ENCODE data around the gene CLEC7A. TPM values are rescaled to one million over a fixed set of nuclear protein-coding genes. Genes with fewer than 3 reads are reported as not detected.

Gene CLEC7A
- total RNA-seq, 6 experiments from 2014 or later: not detected

- Mint-ChIP-seq H3K27me3 (ENCODE audit: insufficient read depth) (no peaks in the 10 kb centered on the region; the same call in 1 of the 2 replicates), H3K27ac (peak overlapping the region; percentile 47; the same call in 1 of the 2 replicates), H3K4me1 (ENCODE audit: low read depth) (peaks cover 48% of the 10 kb centered on the region), H3K9me3 (no peaks in the 10 kb centered on the region), H3K4me3 (peak overlapping the region; percentile 71), H3K36me3 (ENCODE audit: low read depth) (no peaks in the 10 kb centered on the region)
- DNase-seq: no peak
- TF ChIP-seq, protein P1, sequence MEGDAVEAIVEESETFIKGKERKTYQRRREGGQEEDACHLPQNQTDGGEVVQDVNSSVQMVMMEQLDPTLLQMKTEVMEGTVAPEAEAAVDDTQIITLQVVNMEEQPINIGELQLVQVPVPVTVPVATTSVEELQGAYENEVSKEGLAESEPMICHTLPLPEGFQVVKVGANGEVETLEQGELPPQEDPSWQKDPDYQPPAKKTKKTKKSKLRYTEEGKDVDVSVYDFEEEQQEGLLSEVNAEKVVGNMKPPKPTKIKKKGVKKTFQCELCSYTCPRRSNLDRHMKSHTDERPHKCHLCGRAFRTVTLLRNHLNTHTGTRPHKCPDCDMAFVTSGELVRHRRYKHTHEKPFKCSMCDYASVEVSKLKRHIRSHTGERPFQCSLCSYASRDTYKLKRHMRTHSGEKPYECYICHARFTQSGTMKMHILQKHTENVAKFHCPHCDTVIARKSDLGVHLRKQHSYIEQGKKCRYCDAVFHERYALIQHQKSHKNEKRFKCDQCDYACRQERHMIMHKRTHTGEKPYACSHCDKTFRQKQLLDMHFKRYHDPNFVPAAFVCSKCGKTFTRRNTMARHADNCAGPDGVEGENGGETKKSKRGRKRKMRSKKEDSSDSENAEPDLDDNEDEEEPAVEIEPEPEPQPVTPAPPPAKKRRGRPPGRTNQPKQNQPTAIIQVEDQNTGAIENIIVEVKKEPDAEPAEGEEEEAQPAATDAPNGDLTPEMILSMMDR (IDR thresholded peaks at IDR 0.05): no peak
Measured at GRCh38 chr12:10097521-10097920, 32.5 kb downstream of the CLEC7A start.

GRCh38 chr12:10095971-10096370 lies 34.0 kb downstream of the CLEC7A start:
- no peak for DNase-seq
- Mint-ChIP-seq H3K27me3 (ENCODE audit: insufficient read depth) (no peaks in the 10 kb centered on the region), H3K9me3 (no peaks in the 10 kb centered on the region), H3K27ac (no peak overlapping the region), H3K36me3 (ENCODE audit: low read depth) (no peaks in the 10 kb centered on the region), H3K4me3 (no peak overlapping the region), H3K4me1 (ENCODE audit: low read depth) (peaks cover 39% of the 10 kb centered on the region)
- TF ChIP-seq, protein P1 (IDR thresholded peaks at IDR 0.05): no peak

DNA sequence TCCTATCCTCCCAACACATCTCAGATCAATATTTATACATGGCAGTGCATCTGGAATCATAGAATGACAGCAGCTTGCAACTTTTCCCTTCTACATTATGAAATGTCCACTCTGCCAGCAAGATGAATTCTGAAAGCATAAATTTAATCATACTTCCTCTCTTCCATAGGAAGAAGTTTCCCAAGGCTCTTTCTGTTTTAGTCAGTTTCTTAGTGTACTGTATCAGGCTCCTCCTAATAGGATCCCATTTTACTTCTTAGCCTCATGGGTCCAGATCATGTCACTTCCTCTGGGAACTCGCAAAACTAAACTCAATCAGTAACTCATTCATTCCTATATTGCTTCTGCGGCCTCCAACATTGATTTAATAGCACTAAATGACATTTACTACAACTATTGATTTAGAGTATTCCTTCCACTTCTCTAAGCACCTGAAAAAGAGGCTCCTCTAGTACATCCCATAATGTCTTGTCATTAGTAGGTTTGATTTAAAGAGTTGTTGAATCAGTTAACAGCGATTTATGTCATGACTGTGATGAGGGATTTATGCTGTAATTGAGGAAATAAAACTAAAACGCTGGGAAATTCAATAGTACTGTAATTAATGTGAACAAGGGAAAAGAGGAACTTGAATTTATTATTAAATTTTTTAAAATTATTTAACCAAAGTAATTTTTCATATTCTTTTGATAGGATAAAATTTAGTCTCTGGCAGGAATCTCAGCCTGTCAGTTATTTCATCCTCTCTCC lies 35.2 kb downstream of the CLEC7A start:
- H3K27me3 Mint-ChIP-seq (ENCODE audit: insufficient read depth): no peaks in the 10 kb centered on the region
- TF ChIP-seq, protein P1 (IDR thresholded peaks at IDR 0.05): no peak
- DNase-seq: no peak
- no peak overlapping the region for H3K4me3 Mint-ChIP-seq
- H3K9me3 Mint-ChIP-seq: no peaks in the 10 kb centered on the region
- no peak overlapping the region for H3K27ac Mint-ChIP-seq
- H3K4me1 Mint-ChIP-seq (ENCODE audit: low read depth): peaks cover 46% of the 10 kb centered on the region
- H3K36me3 Mint-ChIP-seq (ENCODE audit: low read depth): no peaks in the 10 kb centered on the region

GRCh38 chr12:10088955-10089900 lies 40.8 kb downstream of the CLEC7A start:
- Mint-ChIP-seq H3K4me3 (peak overlapping the region; percentile 36; the same call in 1 of the 2 replicates), H3K27me3 (ENCODE audit: insufficient read depth) (no peaks in the 10 kb centered on the region), H3K9me3 (peaks cover 6% of the 10 kb centered on the region), H3K36me3 (ENCODE audit: low read depth) (peaks cover 2% of the 10 kb centered on the region; the same call in 1 of the 2 replicates), H3K4me1 (ENCODE audit: low read depth) (peaks cover 35% of the 10 kb centered on the region), H3K27ac (no peak overlapping the region)
- TF ChIP-seq, protein P1 (IDR thresholded peaks at IDR 0.05): no peak
- no peak for DNase-seq

DNA sequence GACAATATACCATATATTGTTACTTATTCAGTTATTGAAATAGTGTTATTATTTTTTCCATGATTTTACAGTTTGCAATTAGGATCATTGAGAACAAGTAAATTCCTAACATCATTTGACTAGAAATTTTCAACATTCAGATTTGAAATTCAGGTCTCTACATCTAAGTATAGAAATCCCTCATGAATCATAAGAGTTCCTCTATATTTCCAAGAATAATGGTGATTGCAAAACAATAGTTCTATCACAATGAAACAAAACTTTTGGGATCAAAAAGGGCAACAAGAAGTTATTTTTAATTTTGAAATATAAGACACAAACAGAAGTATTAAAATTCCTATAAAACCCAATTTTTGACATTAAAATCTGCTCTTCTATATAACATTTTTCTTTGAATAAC lies 42.0 kb downstream of the CLEC7A start:
- Mint-ChIP-seq H3K4me3 (no peak overlapping the region), H3K9me3 (peaks cover 14% of the 10 kb centered on the region), H3K4me1 (ENCODE audit: low read depth) (peaks cover 33% of the 10 kb centered on the region), H3K27ac (no peak overlapping the region), H3K27me3 (ENCODE audit: insufficient read depth) (no peaks in the 10 kb centered on the region), H3K36me3 (ENCODE audit: low read depth) (peaks cover 9% of the 10 kb centered on the region; the same call in 1 of the 2 replicates)
- TF ChIP-seq, protein P1 (IDR thresholded peaks at IDR 0.05): no peak
- no peak for DNase-seq

Data from HFFc6 (cell line).